ENCODE data around the gene DBP.

DBP gene

DNA sequence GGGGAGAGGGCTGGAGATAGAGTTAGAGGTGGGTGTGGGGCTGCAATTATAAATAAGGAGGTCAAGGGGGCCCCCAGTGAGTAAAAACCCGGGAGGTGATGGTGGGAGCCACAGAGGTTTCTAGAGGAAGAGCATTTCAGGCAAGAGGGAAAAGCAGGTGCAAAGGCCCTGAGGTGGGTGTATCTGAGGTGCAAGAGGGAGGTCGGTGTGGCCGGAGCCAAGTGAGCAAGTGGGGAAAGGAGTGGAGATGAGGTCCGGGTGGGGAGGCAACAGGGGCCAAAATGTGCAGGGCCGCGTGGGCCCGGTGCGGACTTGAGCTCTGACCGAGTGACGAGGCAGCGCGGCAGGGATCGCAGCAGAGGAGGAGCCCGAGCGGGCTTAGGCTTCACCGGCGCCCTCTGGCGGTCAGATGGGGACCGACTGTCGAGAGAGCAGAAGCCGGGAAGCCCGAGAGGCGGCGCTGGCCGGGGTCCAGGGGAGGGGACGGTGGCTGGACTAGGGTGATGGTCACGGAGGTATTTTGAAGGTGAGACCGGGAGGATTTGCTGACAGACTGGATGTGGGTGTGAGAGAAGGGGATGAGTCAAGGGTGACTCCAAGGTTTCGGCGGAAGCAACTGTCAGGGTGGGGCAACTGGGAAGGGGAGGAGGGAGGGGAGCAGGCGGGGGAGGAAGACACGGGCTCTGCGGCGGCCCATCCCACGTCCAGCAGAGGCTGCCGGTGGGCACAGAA, 48.3 kb downstream of the DBP start (continued):
- TF ChIP-seq ZNF510 (tag by site-specific recombination; IDR thresholded peaks at IDR 0.05; ENCODE audit: insufficient replicate concordance) (no peak), ZNF701 (tag by site-specific recombination; IDR thresholded peaks at IDR 0.05) (no peak), ZNF391 (tag by site-specific recombination; IDR thresholded peaks at IDR 0.05; ENCODE audit: borderline replicate concordance, low read depth) (peak; percentile 85; the same call in 1 of the 2 replicates), SCRT1 (tag by site-specific recombination; IDR thresholded peaks at IDR 0.05; ENCODE audit: borderline replicate concordance) (0 out of 2 replicates have a peak, but pooled peaks have one; percentile 8), ZEB2 (tag by site-specific recombination; IDR thresholded peaks at IDR 0.05) (peak; percentile 67), ZNF140 (tag by site-specific recombination; IDR thresholded peaks at IDR 0.05) (no peak), ZNF529 (tag by site-specific recombination; IDR thresholded peaks at IDR 0.05; ENCODE audit: insufficient replicate concordance) (no peak), ZNF2 (tag by site-specific recombination; IDR thresholded peaks at IDR 0.05) (peak; percentile 93), ZNF354C (tag by site-specific recombination; IDR thresholded peaks at IDR 0.05; ENCODE audit: borderline replicate concordance, low read depth) (no peak), ZNF585B (tag by site-specific recombination; IDR thresholded peaks at IDR 0.05) (peak; percentile 90), ZNF623 (tag by site-specific recombination; IDR thresholded peaks at IDR 0.05) (peak; percentile 100), ZNF239 (tag by site-specific recombination; IDR thresholded peaks at IDR 0.05) (peak; percentile 73), ZNF24 (tag by site-specific recombination; IDR thresholded peaks at IDR 0.05) (0 out of 2 replicates have a peak, but pooled peaks have one; percentile 51), WT1 (tag by site-specific recombination; IDR thresholded peaks at IDR 0.05) (peak; percentile 64), ZNF112 (tag by site-specific recombination; IDR thresholded peaks at IDR 0.05) (no peak), SP7 (tag by site-specific recombination; IDR thresholded peaks at IDR 0.05) (peak; percentile 87), ZSCAN30 (tag by site-specific recombination; IDR thresholded peaks at IDR 0.05) (0 out of 2 replicates have a peak, but pooled peaks have one; percentile 16), ZNF664 (tag by site-specific recombination; IDR thresholded peaks at IDR 0.05) (no peak), ZNF677 (tag by site-specific recombination; IDR thresholded peaks at IDR 0.05) (no peak), ZIC2 (tag by site-specific recombination; IDR thresholded peaks at IDR 0.05) (peak; percentile 74), ZNF155 (tag by site-specific recombination; IDR thresholded peaks at IDR 0.05) (no peak), ZNF146 (tag by site-specific recombination; IDR thresholded peaks at IDR 0.05) (no peak), ZNF654 (tag by site-specific recombination; IDR thresholded peaks at IDR 0.05; ENCODE audit: low read depth) (peak; percentile 36; the same call in 1 of the 2 replicates), ZNF558 (tag by site-specific recombination; IDR thresholded peaks at IDR 0.05) (0 out of 2 replicates have a peak, but pooled peaks have one; percentile 9), ZNF530 (tag by site-specific recombination; IDR thresholded peaks at IDR 0.05; ENCODE audit: low read depth) (no peak), SCRT2 (tag by site-specific recombination; IDR thresholded peaks at IDR 0.05) (peak; percentile 28), ZBTB17 (tag by site-specific recombination; IDR thresholded peaks at IDR 0.05) (peak; percentile 98)
- TF ChIP-seq, protein P1, sequence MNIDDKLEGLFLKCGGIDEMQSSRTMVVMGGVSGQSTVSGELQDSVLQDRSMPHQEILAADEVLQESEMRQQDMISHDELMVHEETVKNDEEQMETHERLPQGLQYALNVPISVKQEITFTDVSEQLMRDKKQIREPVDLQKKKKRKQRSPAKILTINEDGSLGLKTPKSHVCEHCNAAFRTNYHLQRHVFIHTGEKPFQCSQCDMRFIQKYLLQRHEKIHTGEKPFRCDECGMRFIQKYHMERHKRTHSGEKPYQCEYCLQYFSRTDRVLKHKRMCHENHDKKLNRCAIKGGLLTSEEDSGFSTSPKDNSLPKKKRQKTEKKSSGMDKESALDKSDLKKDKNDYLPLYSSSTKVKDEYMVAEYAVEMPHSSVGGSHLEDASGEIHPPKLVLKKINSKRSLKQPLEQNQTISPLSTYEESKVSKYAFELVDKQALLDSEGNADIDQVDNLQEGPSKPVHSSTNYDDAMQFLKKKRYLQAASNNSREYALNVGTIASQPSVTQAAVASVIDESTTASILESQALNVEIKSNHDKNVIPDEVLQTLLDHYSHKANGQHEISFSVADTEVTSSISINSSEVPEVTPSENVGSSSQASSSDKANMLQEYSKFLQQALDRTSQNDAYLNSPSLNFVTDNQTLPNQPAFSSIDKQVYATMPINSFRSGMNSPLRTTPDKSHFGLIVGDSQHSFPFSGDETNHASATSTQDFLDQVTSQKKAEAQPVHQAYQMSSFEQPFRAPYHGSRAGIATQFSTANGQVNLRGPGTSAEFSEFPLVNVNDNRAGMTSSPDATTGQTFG (tag by site-specific recombination; IDR thresholded peaks at IDR 0.05; ENCODE audit: borderline replicate concordance), result no peak
- TF ChIP-seq, protein P2, sequence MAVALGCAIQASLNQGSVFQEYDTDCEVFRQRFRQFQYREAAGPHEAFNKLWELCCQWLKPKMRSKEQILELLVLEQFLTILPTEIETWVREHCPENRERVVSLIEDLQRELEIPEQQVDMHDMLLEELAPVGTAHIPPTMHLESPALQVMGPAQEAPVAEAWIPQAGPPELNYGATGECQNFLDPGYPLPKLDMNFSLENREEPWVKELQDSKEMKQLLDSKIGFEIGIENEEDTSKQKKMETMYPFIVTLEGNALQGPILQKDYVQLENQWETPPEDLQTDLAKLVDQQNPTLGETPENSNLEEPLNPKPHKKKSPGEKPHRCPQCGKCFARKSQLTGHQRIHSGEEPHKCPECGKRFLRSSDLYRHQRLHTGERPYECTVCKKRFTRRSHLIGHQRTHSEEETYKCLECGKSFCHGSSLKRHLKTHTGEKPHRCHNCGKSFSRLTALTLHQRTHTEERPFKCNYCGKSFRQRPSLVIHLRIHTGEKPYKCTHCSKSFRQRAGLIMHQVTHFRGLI (tag by site-specific recombination; IDR thresholded peaks at IDR 0.05), result no peak
- TF ChIP-seq, protein P3, sequence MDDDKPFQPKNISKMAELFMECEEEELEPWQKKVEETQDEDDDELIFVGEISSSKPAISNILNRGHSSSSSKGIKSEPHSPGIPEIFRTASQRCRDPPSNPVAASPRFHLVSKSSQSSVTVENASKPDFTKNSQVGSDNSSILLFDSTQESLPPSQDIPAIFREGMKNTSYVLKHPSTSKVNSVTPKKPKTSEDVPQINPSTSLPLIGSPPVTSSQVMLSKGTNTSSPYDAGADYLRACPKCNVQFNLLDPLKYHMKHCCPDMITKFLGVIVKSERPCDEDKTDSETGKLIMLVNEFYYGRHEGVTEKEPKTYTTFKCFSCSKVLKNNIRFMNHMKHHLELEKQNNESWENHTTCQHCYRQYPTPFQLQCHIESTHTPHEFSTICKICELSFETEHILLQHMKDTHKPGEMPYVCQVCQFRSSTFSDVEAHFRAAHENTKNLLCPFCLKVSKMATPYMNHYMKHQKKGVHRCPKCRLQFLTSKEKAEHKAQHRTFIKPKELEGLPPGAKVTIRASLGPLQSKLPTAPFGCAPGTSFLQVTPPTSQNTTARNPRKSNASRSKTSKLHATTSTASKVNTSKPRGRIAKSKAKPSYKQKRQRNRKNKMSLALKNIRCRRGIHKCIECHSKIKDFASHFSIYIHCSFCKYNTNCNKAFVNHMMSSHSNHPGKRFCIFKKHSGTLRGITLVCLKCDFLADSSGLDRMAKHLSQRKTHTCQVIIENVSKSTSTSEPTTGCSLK (tag by site-specific recombination; IDR thresholded peaks at IDR 0.05), result no peak
- TF ChIP-seq, protein P4, sequence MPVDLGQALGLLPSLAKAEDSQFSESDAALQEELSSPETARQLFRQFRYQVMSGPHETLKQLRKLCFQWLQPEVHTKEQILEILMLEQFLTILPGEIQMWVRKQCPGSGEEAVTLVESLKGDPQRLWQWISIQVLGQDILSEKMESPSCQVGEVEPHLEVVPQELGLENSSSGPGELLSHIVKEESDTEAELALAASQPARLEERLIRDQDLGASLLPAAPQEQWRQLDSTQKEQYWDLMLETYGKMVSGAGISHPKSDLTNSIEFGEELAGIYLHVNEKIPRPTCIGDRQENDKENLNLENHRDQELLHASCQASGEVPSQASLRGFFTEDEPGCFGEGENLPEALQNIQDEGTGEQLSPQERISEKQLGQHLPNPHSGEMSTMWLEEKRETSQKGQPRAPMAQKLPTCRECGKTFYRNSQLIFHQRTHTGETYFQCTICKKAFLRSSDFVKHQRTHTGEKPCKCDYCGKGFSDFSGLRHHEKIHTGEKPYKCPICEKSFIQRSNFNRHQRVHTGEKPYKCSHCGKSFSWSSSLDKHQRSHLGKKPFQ (tag by site-specific recombination; IDR thresholded peaks at IDR 0.05), result no peak
- TF ChIP-seq, protein P5, sequence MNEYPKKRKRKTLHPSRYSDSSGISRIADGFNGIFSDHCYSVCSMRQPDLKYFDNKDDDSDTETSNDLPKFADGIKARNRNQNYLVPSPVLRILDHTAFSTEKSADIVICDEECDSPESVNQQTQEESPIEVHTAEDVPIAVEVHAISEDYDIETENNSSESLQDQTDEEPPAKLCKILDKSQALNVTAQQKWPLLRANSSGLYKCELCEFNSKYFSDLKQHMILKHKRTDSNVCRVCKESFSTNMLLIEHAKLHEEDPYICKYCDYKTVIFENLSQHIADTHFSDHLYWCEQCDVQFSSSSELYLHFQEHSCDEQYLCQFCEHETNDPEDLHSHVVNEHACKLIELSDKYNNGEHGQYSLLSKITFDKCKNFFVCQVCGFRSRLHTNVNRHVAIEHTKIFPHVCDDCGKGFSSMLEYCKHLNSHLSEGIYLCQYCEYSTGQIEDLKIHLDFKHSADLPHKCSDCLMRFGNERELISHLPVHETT (tag by site-specific recombination; IDR thresholded peaks at IDR 0.05), result no peak; the same call in 1 of the 2 replicates
